Endothelial cell (in vitro differentiated cells): ENCODE results near the gene SH3RF3. TPM values are rescaled to one million over a fixed set of nuclear protein-coding genes. Genes with fewer than 3 reads are reported as not detected.

Experiments
- DNase-seq: peaks from one replicate; pipeline ENCODE4 v3.0.0; 2021; ENCODE audit warnings: low spot score
- H3K27ac Mint-ChIP-seq: one replicate; pipeline ENCODE4 v1.8.0; 2021; ENCODE audit warnings: mixed read lengths, inconsistent platforms; ENCODE audit not compliant: unreplicated experiment
- H3K27me3 Mint-ChIP-seq: one replicate; pipeline ENCODE4 v1.8.0; 2021; ENCODE audit warnings: mild to moderate bottlenecking, moderate library complexity, mixed read lengths, inconsistent platforms; ENCODE audit not compliant: unreplicated experiment
- H3K36me3 Mint-ChIP-seq: one replicate; pipeline ENCODE4 v1.8.0; 2021; ENCODE audit warnings: mild to moderate bottlenecking, low read depth, mixed read lengths, inconsistent platforms; ENCODE audit not compliant: unreplicated experiment
- H3K4me1 Mint-ChIP-seq: one replicate; pipeline ENCODE4 v1.8.0; 2021; ENCODE audit warnings: mild to moderate bottlenecking, mixed read lengths, inconsistent platforms; ENCODE audit not compliant: unreplicated experiment
- H3K4me3 Mint-ChIP-seq: one replicate; pipeline ENCODE4 v1.8.0; 2021; ENCODE audit warnings: mild to moderate bottlenecking, mixed read lengths, inconsistent platforms; ENCODE audit not compliant: unreplicated experiment
- H3K9me3 Mint-ChIP-seq: one replicate; pipeline ENCODE4 v1.8.0; 2021; ENCODE audit warnings: mixed read lengths, inconsistent platforms; ENCODE audit not compliant: unreplicated experiment
- total RNA-seq: library from RNA; stranded (reverse); fragmentation: NEBNext Ultra II Directional; extraction: Animal tissue kit (Norgen Biotek cat#: 25700); gene quantifications from one replicate; pipeline ENCODE4 v1.2.1, GENCODE V29; 2021; ENCODE audit not compliant: unreplicated experiment
- TF ChIP-seq, protein P1 (sequence below): fragments of 200-600 bp; sonication (generic); IDR thresholded peaks from one replicate; pipeline ENCODE4 v1.5.0; 2021; ENCODE audit warnings: antibody characterized with exemption; ENCODE audit not compliant: unreplicated experiment

SH3RF3 gene
- total RNA-seq, 1 donor from 2014 or later: 12.8 TPM

DNA sequence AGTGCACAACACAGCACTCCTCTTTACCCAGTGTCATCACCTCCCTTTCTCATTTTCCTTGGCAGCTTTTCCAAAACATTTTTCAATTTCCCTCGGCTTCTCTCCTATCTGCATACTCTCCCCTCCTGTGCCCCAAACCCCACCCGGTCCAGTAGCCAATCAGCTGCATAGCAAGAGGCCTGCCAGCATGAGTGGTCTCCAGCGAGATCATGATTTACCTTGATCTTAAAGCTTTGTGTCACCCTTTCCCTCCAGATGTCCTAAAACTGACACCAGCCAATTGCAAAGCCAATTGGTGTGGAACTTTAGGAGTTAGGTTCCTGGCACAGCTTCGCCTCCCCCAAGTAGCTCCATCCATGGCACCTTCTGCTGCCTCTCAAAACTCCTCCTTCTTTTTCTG lies 45.2 kb upstream of the SH3RF3 start:
- DNase-seq: no peak
- no peaks in the 10 kb centered on the region for H3K9me3 Mint-ChIP-seq
- TF ChIP-seq, protein P1, sequence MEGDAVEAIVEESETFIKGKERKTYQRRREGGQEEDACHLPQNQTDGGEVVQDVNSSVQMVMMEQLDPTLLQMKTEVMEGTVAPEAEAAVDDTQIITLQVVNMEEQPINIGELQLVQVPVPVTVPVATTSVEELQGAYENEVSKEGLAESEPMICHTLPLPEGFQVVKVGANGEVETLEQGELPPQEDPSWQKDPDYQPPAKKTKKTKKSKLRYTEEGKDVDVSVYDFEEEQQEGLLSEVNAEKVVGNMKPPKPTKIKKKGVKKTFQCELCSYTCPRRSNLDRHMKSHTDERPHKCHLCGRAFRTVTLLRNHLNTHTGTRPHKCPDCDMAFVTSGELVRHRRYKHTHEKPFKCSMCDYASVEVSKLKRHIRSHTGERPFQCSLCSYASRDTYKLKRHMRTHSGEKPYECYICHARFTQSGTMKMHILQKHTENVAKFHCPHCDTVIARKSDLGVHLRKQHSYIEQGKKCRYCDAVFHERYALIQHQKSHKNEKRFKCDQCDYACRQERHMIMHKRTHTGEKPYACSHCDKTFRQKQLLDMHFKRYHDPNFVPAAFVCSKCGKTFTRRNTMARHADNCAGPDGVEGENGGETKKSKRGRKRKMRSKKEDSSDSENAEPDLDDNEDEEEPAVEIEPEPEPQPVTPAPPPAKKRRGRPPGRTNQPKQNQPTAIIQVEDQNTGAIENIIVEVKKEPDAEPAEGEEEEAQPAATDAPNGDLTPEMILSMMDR: no peak
- H3K4me3 Mint-ChIP-seq: no peak overlapping the region
- H3K4me1 Mint-ChIP-seq: peaks cover 4% of the 10 kb centered on the region
- H3K27me3 Mint-ChIP-seq: peaks cover 4% of the 10 kb centered on the region
- no peaks in the 10 kb centered on the region for H3K36me3 Mint-ChIP-seq
- no peak overlapping the region for H3K27ac Mint-ChIP-seq

- no peak overlapping the region for H3K4me3 Mint-ChIP-seq
- TF ChIP-seq, protein P1: no peak
- H3K27ac Mint-ChIP-seq: no peak overlapping the region
- H3K9me3 Mint-ChIP-seq: no peaks in the 10 kb centered on the region
- DNase-seq: no peak
- H3K27me3 Mint-ChIP-seq: peaks cover 4% of the 10 kb centered on the region
- H3K36me3 Mint-ChIP-seq: no peaks in the 10 kb centered on the region
- H3K4me1 Mint-ChIP-seq: peaks cover 6% of the 10 kb centered on the region
Observed at GRCh38 chr2:109084341-109084740, 44.7 kb upstream of the SH3RF3 start.

DNA sequence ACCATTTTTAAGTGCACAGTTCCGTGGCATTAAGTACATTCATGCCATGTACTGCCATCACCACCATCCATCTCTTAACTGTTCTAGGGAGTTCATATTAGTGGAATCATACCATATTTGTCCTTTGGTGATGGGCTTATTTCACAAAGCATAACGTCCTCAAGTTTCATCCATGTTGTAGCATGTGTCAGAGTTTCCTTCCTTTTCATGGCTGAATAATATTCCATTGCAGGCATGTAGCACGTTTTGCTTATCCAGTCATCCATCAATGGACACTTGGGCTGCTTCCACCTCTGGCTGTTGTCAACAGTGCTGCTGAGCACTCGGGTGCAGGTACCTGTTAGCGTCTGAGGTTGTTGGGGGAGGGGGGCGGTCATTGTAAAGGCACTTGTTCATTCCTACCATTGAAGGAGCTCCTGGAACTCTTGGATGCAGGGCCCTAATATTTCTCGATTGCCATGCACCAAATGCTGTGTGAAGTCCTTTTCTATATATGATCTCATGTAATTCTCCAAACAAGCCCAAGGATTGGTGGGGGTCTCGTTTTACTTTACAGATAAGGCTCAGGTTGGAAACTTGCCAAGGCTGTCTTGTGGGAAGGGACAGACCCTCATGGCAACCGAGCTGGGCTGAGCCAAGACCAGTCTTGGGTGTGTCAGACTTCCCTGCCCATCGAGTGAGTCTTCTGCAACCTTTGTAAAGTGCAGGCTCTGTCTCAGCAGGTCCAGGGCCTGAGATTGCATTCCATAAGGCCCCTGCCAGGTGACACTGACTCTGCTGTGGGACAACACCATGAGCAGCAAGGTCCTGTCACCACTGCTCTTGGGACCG lies 42.9 kb upstream of the SH3RF3 start:
- peaks cover 9% of the 10 kb centered on the region for H3K36me3 Mint-ChIP-seq

GRCh38 chr2:109086743-109087020 lies 42.3 kb upstream of the SH3RF3 start:
- Mint-ChIP-seq H3K4me1 (peaks cover 12% of the 10 kb centered on the region), H3K4me3 (no peak overlapping the region), H3K9me3 (no peaks in the 10 kb centered on the region), H3K27me3 (peaks cover 4% of the 10 kb centered on the region), H3K36me3 (peaks cover 12% of the 10 kb centered on the region), H3K27ac (no peak overlapping the region)
- TF ChIP-seq, protein P1: no peak
- DNase-seq: no peak

More for the DNA sequence above, 42.9 kb upstream of the SH3RF3 start:
- Mint-ChIP-seq H3K4me3 (no peak overlapping the region), H3K27me3 (peaks cover 4% of the 10 kb centered on the region), H3K27ac (no peak overlapping the region), H3K9me3 (no peaks in the 10 kb centered on the region), H3K4me1 (peaks cover 12% of the 10 kb centered on the region)
- DNase-seq: no peak
- TF ChIP-seq, protein P1: no peak

GRCh38 chr2:109087055-109087663 lies 41.8 kb upstream of the SH3RF3 start:
- Mint-ChIP-seq H3K9me3 (no peaks in the 10 kb centered on the region), H3K27me3 (peaks cover 5% of the 10 kb centered on the region), H3K4me3 (no peak overlapping the region), H3K4me1 (peaks cover 12% of the 10 kb centered on the region), H3K36me3 (peaks cover 17% of the 10 kb centered on the region), H3K27ac (no peak overlapping the region)
- no peak for DNase-seq
- TF ChIP-seq, protein P1: no peak
